Gastroesophageal sphincter (tissue), 4 donors: ENCODE measurements around the gene STPG4. TPM values are rescaled to one million over a fixed set of nuclear protein-coding genes. Genes with fewer than 3 reads are reported as not detected.
A peak's percentile ranks its signal among the peaks of the same experiment; 100 is the strongest.

Source experiments
- ATAC-seq: fragments of 150-250 bp; one replicate; pipeline ENCODE4 v1.9.1; 2016; ENCODE audit warnings: mild to moderate bottlenecking, moderate library complexity
- H3K27ac ChIP-seq, 4 donors: fragments of 200-600 bp; sonication (generic) in 3 of 4; 1 replicate in 3 of 4; 2 replicates in 1 of 4; pipeline ENCODE4 v1.5.1; 2016 to 2019
- H3K27me3 ChIP-seq: fragments of 200-600 bp; sonication (generic); one replicate; pipeline ENCODE4 v1.5.1; 2019
- H3K36me3 ChIP-seq, 2 donors: fragments of 200-600 bp; sonication (generic); one replicate each; pipeline ENCODE4 v1.5.1; 2019; ENCODE audit warnings: control low read depth in 1 of 2
- H3K4me1 ChIP-seq, 3 donors: fragments of 200-600 bp; sonication (generic); 1 replicate in 2 of 3; 2 replicates in 1 of 3; pipeline ENCODE4 v1.5.1; 2016 to 2019; ENCODE audit warnings: control low read depth in 2 of 3
- H3K4me3 ChIP-seq, 2 donors: fragments of 200-600 bp; sonication (generic); one replicate each; pipeline ENCODE4 v1.5.1; 2019; ENCODE audit warnings: mild to moderate bottlenecking in 1 of 2, moderate library complexity in 1 of 2
- H3K9me3 ChIP-seq, 3 donors: fragments of 200-600 bp; sonication (generic); one replicate each; pipeline ENCODE4 v1.5.1; 2017 to 2019; ENCODE audit warnings: control low read depth in 2 of 3
- CTCF ChIP-seq, 4 experiments: fragments of 200-600 bp in 2 of 4; fragments of 450-650 bp in 2 of 4; sonication (generic) in 1 of 4; IDR thresholded peaks; one replicate each; pipeline ENCODE4 v1.5.1; 2017 to 2019; ENCODE audit warnings: antibody characterized with exemption in 4 of 4, mild to moderate bottlenecking in 2 of 4, moderate library complexity in 2 of 4
- EP300 ChIP-seq: sonication (generic); formaldehyde crosslinking; IDR thresholded peaks from one replicate; pipeline ENCODE4 v1.6.1; 2017; ENCODE audit warnings: antibody characterized with exemption, mild to moderate bottlenecking
- POLR2A ChIP-seq, 2 donors: fragments of 450-650 bp; IDR thresholded peaks; one replicate each; pipeline ENCODE4 v1.6.1; 2017; ENCODE audit warnings: antibody characterized with exemption in 2 of 2, mild to moderate bottlenecking in 2 of 2, moderate library complexity in 1 of 2
- POLR2AphosphoS5 ChIP-seq: sonication (generic); formaldehyde crosslinking; IDR thresholded peaks from one replicate; pipeline ENCODE4 v1.6.1; 2017; ENCODE audit warnings: antibody characterized with exemption
- WGBS, 2 donors: methylation state at CpG; one replicate each; pipeline ENCODE4 v1.1.5; 2018; ENCODE audit warnings: low coverage in 1 of 2; 5-methylcytosine and 5-hydroxymethylcytosine counted together
- total RNA-seq, 4 donors: library from RNA; depleted of rRNA; stranded (reverse); fragments of >200 nt; gene quantifications; one replicate each; pipeline ENCODE4 v1.1.0, GENCODE V29; 2016

STPG4 gene
- total RNA-seq, 4 donors from 2014 or later = 0.23 to 0.67 TPM; not detected in 2

GRCh38 chr2:47049502-47049901 lies 105.6 kb downstream of the STPG4 start:
- Histone ChIP-seq H3K27ac (peak overlapping the region in 2 of 4 donors; percentile 45 to 60), H3K36me3 (peaks cover 0 to 93% of the 10 kb centered on the region in 2 donors), H3K27me3 (no peaks in the 10 kb centered on the region), H3K4me1 (peaks cover 0 to 45% (median 0%) of the 10 kb centered on the region in 3 donors), H3K4me3 (no peak overlapping the region), H3K9me3 (no peaks in the 10 kb centered on the region)
- no peak for ATAC-seq
- TF ChIP-seq CTCF (IDR thresholded peaks at IDR 0.05) (no peak), POLR2AphosphoS5 (no peak), POLR2A (IDR thresholded peaks at IDR 0.05) (no peak), EP300 (no peak)
- 50 to 70% methylated on average over 2 of the region's 3 CpGs for WGBS, 2 donors

GRCh38 chr2:47048801-47049480 lies 106.2 kb downstream of the STPG4 start:
- peaks cover 0 to 45% (median 4%) of the 10 kb centered on the region in 3 donors for H3K4me1 ChIP-seq
- WGBS, 2 donors = 83 to 100% methylated on average over 1 to 2 of the region's 8 CpGs
- H3K36me3 ChIP-seq = peaks cover 0 to 88% of the 10 kb centered on the region in 2 donors
- peak overlapping the region in 3 of 4 donors; percentile 9 to 60 (median 45) for H3K27ac ChIP-seq
- no peaks in the 10 kb centered on the region for H3K9me3 ChIP-seq
- TF ChIP-seq POLR2A (IDR thresholded peaks at IDR 0.05) (no peak), EP300 (no peak), CTCF (IDR thresholded peaks at IDR 0.05) (no peak), POLR2AphosphoS5 (no peak)
- no peak overlapping the region for H3K4me3 ChIP-seq
- no peaks in the 10 kb centered on the region for H3K27me3 ChIP-seq
- no peak for ATAC-seq

- peak overlapping the region in 1 of 4 donors; percentile 14 for H3K27ac ChIP-seq
- ATAC-seq = no peak
- H3K36me3 ChIP-seq = peaks cover 0 to 62% of the 10 kb centered on the region in 2 donors
- H3K27me3 ChIP-seq = no peaks in the 10 kb centered on the region
- no peak for TF ChIP-seq CTCF (IDR thresholded peaks at IDR 0.05)
- TF ChIP-seq EP300 = no peak
- no peak for TF ChIP-seq POLR2A (IDR thresholded peaks at IDR 0.05)
- no peak for TF ChIP-seq POLR2AphosphoS5
- no peaks in the 10 kb centered on the region for H3K9me3 ChIP-seq
- H3K4me3 ChIP-seq = no peak overlapping the region
- H3K4me1 ChIP-seq = peaks cover 11 to 67% (median 27%) of the 10 kb centered on the region in 3 donors
- WGBS, 2 donors = 64% methylated on average over 3 of the region's 5 CpGs; no CpG with 5 or more reads in 1 of the 2 donors
Measured at GRCh38 chr2:47046271-47046670, 108.8 kb downstream of the STPG4 start.

- H3K4me3 ChIP-seq = no peak overlapping the region
- no peaks in the 10 kb centered on the region for H3K27me3 ChIP-seq
- H3K9me3 ChIP-seq = no peaks in the 10 kb centered on the region
- H3K27ac ChIP-seq = peak overlapping the region; percentile 90 to 96 (median 93)
- H3K36me3 ChIP-seq = peaks cover 0 to 38% of the 10 kb centered on the region in 2 donors
- no peak for TF ChIP-seq POLR2A (IDR thresholded peaks at IDR 0.05)
- no peak for TF ChIP-seq CTCF (IDR thresholded peaks at IDR 0.05)
- 29% methylated on average over 3 of the region's 4 CpGs; no CpG with 5 or more reads in 1 of the 2 donors for WGBS, 2 donors
- H3K4me1 ChIP-seq = peaks cover 22 to 69% (median 50%) of the 10 kb centered on the region in 3 donors
- no peak for ATAC-seq
Measured at GRCh38 chr2:47043891-47044239, 111.2 kb downstream of the STPG4 start.
